Stimulated activated CD4-positive, alpha-beta T cell treated with anti-CD3 and anti-CD28 coated beads, Interleukin-15, amount 100 ng/mL, for 48 hours (primary cell): ENCODE results near the gene RAMACL.
"Not testable (repeated sequence)": the region's sequence is repeated elsewhere in the genome, so short reads cannot be mapped to it uniquely, and the experiment has no call there.

Experiments
- DNase-seq, 2 donors: peaks; one replicate each; pipeline ENCODE4 v3.0.0-alpha.2; 2020; ENCODE audit warnings: low read depth in 2 of 2

Gene RAMACL

DNA sequence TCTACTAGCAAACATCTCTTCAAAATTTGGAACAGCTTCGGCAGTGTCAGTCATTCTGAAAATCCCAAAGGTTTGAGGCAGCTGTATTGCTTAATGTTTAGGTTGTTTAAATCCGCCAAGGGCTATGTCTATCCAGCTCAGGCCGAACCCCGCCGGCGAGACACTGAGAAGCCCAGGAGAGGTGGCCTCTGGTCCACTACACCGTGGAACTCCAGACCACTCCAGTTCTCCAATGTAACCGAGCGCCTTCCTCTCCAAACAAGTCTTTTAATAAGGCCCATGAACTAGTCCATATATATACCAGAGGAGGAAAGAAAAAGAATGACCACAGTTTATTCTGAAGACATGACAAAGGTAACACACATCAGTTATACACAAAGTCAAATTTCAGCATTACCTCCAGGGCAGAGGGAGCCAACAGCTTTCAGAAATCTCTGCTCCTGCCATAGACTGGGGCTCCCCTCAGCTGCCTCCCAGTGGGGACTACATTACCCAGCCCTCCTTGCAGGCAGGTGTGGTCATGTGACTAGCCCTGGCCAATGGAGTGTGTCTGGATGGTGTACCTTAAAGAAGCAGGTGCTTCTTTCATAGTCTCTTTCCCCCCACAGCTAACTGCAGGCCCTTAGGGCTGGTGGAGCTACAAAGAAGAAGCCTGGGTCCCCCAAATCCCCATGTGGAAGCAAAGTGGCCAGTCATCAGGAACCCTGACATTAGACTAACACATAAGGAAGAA is at the start of gene RAMACL:
TSS of gene RAMACL (minus strand) at position 255 of the 733 bp plus-strand sequence. CDS start at position 54, 201 bp downstream.
- DNase-seq: peak; percentile 20 to 25

DNA sequence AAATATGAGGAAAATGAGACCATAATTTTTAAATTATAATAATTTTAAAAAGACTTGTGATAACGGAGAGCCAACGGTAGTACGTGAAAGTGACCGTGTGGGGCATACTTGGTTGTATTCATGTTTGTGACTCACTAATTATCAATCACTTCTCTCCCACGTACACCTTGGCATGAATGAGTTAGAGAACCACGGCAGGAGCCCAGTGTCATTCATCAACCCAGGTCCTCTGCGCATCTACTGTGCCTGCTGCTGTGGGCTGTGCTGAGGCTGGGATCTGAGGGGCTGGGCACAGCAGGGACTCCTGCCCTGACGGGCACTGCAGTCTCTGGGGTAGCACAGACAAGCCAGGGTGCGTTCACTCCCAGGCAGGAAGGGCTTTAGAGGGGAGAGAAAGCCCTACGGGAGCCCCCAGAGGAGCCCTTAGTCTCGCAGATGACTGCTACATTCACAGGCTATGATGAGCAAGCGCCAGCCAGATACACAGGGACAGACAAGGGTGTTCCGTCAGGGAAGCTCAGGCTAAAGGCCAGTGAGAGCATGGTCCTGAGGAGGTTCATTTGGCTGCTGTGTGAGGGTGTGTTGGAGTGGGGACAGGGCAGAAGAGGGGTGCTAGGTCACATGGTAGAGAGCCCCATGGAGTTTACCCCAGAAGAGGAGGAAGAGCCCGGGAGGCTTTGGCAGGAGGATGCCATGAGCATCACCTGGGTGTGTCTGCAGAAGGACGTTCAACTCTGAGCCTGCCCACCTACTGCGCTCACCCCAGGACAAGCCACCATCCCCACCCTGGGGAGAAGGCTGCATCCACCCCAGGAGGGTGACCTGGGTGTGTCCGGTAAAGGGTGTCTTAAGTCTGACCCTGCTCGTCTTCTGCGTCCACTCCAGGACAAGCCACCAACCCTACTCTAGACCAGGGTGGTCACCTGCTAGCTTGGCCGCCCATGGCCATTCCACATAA is 48.8 kb upstream of the RAMACL start:
- no peak for DNase-seq

GRCh38 chr6:166634581-166634980 is 48.1 kb upstream of the RAMACL start:
- not testable (repeated sequence) for DNase-seq

DNA sequence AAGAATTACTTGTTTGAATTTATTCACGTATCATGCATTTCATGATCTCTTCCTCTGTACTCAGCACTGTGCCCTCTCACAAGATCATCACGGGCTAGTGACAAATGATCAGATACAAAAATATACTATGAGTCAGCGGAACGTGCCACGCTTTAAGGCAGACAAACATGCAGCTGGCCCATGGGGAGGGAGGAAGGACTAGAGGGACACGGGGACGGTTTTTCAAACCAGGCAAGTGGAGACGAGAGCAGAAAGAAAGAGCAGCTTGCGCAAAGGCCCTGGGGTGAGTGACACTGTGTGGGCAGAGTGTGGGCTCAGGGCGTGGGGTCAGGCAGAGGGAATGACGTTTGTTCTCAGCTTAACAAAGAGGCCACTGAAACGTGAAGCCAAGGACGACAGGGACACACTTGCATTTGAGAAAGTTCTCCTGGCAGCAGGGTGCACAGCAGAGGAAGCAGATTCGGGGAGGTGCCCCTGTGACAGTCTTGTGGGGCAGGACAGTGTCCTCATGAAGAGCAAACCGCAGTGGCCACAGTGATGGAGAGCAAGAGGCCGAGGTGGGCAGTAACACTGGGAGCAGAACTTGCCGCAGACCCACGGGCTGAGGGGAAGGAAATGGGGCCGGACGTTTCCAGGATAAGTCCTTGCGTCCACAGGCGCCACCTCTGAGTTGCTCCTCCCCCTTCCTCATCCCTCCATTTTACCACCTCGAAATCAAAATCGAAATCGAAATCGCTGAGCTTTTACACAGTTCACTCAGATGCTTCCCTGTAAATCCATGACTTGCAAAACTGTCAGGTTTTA is 47.5 kb upstream of the RAMACL start:
- DNase-seq: no peak

DNA sequence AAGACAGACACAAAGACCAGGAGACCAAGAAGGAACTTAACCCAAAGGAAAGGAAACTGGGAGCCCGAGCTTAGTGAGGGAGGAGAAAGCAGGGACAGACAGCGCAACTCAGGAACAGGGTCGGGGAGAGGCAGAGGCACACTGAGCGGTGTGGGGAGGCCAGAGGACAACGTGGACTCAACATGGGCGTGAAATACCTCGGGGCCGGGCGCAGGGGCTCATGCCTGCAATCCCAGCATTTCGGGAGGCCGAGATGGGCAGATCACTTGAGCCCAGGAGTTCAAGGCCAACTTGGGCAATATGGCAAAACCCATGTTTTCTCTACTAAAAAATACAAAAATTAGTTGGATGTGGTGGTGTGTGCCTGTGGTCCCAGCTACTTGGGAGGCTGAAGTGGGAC is 46.3 kb upstream of the RAMACL start:
- no peak for DNase-seq

DNA sequence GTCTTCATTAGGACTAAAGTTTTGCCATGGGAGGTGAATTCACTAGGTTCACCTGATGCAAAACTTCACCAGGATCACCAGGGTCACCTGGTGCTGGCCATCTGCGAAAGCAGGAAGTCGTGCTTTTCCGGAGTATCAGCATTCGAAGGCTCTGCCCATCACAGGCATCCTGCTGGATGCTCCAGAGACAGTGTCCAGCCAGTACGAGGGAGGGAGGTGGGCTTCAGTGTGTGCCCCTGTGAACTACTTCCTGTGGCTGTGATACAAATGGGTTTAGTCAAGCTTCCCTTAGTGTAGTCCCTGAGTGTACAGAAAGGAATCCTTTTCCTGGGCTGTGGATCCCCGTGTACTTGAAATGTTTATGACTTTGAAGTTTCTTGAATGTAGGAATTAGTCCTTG is 44.0 kb upstream of the RAMACL start:
- no peak for DNase-seq

- DNase-seq: no peak
These were observed 43.1 kb upstream of the RAMACL start for GRCh38 chr6:166629628-166630027.

GRCh38 chr6:166627875-166628801 is 41.7 kb upstream of the RAMACL start:
- peak in 1 of 2 donors; percentile 16 for DNase-seq

GRCh38 chr6:166627033-166627874 is 40.8 kb upstream of the RAMACL start, which contains the start of gene RPS6KA2:
RPS6KA2 (minus strand) TSS chr6:166627251; CDS start chr6:166627019, 232 bp downstream.
- peak; percentile 99 to 100 for DNase-seq

- peak in 1 of 2 donors; percentile 4 for DNase-seq
These were observed 39.9 kb upstream of the RAMACL start for GRCh38 chr6:166626177-166627032.

- DNase-seq: no peak
These were observed 38.9 kb upstream of the RAMACL start for GRCh38 chr6:166625356-166625755.

DNA sequence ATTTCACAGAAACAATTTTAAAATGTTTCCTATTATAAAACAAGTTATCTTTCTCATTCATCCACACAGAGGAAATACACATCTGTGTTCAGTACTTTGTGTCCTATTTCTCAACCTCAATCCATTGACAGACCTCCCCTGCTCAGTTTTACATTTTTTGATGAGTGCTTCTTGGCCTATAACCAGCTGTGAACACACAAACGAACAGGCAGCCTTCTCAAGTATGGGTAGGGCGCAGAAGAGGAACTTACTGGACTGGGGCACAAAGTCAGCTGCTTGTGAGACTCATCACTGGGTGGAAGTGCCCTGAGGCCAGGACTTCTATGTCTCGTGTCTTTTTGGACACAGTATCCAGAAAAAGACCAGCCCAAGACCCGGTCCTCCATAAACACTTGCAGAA is 37.8 kb upstream of the RAMACL start:
- DNase-seq: no peak

- no peak for DNase-seq
These were observed 36.8 kb upstream of the RAMACL start for GRCh38 chr6:166623318-166623717.

DNA sequence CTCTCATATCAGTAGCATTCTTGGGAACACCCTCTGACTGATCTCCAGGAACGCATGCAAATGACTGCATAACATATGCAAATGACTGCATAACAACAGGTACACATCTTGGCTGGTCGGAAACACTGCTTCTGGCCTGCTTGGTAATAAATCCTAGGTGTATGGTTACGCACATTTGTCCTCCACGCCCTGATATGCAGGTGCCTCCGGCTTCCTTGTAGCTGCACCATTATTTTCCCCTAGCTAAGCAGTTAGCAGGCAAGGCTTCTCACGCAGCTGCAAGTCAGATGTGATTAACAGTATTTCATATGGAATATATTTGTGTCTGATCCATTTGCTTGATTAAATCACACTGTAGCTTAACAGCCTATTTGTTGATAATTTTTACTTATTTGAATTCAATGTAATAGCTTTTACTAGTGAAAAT is 34.6 kb upstream of the RAMACL start:
- no peak for DNase-seq

DNA sequence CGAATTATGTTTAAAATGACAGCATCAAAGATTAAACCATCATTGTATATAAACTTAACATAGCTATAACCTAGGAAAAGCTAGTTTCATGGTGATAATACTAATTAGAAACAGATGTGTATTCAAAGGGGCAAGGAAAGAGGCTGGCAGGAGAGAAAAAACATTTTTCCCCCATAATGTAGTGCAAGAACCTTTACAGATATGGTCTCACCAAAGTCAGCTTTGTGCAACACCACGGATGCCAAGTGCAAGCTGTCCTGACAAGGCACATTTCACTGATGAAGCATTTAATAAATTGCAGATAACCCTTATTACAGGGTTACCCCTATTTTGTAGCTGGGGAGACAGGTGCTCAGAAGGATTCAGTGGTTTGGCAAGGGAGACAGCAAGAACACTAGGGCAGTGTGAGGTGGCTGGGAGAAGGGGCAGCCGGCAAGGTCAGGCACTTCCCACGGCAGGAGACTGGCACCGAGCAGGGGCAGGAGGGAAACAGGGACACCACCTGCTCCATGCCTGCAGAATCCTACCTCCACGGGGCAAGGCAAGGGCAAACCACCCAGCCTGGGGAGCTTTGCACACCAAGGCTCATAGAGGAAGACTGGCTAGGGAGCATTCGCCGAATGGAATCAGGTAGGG is 34.1 kb upstream of the RAMACL start:
- no peak for DNase-seq

GRCh38 chr6:166619912-166620311 is 33.4 kb upstream of the RAMACL start:
- DNase-seq: no peak

GRCh38 chr6:166618866-166619761 is 32.6 kb upstream of the RAMACL start:
- DNase-seq: no peak
